ENCODE data around the gene CHCT1. TPM values are rescaled to one million over a fixed set of nuclear protein-coding genes. Genes with fewer than 3 reads are reported as not detected.

Gene CHCT1
- total and polyA plus RNA-seq, 2 donors (not counting 3 experiments of a cell fraction or from before 2014, with no cell fraction given), result not detected

DNA sequence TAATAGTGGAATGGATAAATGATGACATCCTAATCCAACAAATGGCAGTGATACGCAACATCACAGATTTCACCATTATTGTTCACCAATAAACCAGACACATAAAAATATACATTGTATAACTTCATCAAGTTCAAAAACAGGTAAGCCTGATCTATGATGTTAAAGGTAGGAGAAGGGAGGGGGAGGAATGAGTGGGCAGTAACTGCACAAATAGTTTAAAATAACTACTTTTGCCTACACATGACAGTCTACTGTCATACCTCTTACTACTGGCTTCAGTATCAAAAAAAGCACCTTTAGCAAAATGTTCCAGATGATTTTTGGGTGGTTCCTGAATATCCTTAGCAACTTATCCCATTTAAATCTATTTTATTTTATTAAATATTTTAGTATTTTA is 28.8 kb downstream of the CHCT1 start:
- Histone ChIP-seq H3K36me3 (ENCODE audit: control insufficient read depth in 2 of 2, extremely low read depth in 1 of 2, insufficient read depth in 2 of 2, low read length in 2 of 2) (peaks cover 11 to 12% of the 10 kb centered on the region in 2 experiments), H3K9me3 (replicated peaks; ENCODE audit: control insufficient read depth, insufficient read depth, low read length) (no peaks in the 10 kb centered on the region), H2AFZ (ENCODE audit: low read depth, low read length) (no peak overlapping the region), H3K27me3 (ENCODE audit: control insufficient read depth in 2 of 2, insufficient read depth in 2 of 2, low read length in 2 of 2) (no peaks in the 10 kb centered on the region), H3K9me1 (replicated peaks; ENCODE audit: control insufficient read depth, extremely low read depth, insufficient read depth, low read length) (no peaks in the 10 kb centered on the region), H3K4me3 (replicated peaks in 1 of 3; ENCODE audit: insufficient read depth in 1 of 3, low read depth in 1 of 3, low read length in 3 of 3) (no peak overlapping the region), H3K4me1 (ENCODE audit: control insufficient read depth, extremely low read depth, insufficient read depth, low read length) (no peaks in the 10 kb centered on the region), H3K4me2 (ENCODE audit: insufficient read depth, low read length) (no peak overlapping the region), H3K27ac (ENCODE audit: insufficient read depth, low read depth, low read length) (no peak overlapping the region), H4K20me1 (replicated peaks; ENCODE audit: control insufficient read depth, extremely low read depth, insufficient read depth, low read length) (no peaks in the 10 kb centered on the region), H3K79me2 (ENCODE audit: control insufficient read depth, insufficient read depth, low read length) (no peaks in the 10 kb centered on the region), H3K9ac (replicated peaks; ENCODE audit: extremely low read depth, insufficient read depth, low read length) (no peak overlapping the region)
- FAIRE-seq (no peak), DNase-seq (ENCODE audit: low read depth, low spot score) (no peak)
- POLR2A ChIA-PET, result no interaction called here
- TF ChIP-seq, protein P1, sequence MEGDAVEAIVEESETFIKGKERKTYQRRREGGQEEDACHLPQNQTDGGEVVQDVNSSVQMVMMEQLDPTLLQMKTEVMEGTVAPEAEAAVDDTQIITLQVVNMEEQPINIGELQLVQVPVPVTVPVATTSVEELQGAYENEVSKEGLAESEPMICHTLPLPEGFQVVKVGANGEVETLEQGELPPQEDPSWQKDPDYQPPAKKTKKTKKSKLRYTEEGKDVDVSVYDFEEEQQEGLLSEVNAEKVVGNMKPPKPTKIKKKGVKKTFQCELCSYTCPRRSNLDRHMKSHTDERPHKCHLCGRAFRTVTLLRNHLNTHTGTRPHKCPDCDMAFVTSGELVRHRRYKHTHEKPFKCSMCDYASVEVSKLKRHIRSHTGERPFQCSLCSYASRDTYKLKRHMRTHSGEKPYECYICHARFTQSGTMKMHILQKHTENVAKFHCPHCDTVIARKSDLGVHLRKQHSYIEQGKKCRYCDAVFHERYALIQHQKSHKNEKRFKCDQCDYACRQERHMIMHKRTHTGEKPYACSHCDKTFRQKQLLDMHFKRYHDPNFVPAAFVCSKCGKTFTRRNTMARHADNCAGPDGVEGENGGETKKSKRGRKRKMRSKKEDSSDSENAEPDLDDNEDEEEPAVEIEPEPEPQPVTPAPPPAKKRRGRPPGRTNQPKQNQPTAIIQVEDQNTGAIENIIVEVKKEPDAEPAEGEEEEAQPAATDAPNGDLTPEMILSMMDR (IDR thresholded peaks at IDR 0.05; ENCODE audit: extremely low read depth in 1 of 2, insufficient read depth in 1 of 2, low read depth in 1 of 2, low read length in 2 of 2), result no peak
- TF ChIP-seq GATA2 (IDR thresholded peaks at IDR 0.05; ENCODE audit: insufficient read depth, insufficient read length, low read depth, low read length) (no peak), EZH2 (IDR thresholded peaks at IDR 0.05; ENCODE audit: borderline replicate concordance, low read depth, low read length, severe bottlenecking) (no peak), FOS (IDR thresholded peaks at IDR 0.05; ENCODE audit: borderline replicate concordance, insufficient read depth, low read length) (no peak), JUN (IDR thresholded peaks at IDR 0.05; ENCODE audit: borderline replicate concordance, insufficient read depth, insufficient read length, low read depth) (no peak), MYC (IDR thresholded peaks at IDR 0.05; ENCODE audit: low read depth, low read length) (no peak), POLR2AphosphoS5 (IDR thresholded peaks at IDR 0.05; ENCODE audit: insufficient read depth, low read depth, low read length) (no peak), POLR2A (IDR thresholded peaks at IDR 0.05; ENCODE audit: low read depth, low read length) (no peak)
- TF ChIP-seq, protein P2, sequence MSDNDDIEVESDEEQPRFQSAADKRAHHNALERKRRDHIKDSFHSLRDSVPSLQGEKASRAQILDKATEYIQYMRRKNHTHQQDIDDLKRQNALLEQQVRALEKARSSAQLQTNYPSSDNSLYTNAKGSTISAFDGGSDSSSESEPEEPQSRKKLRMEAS (IDR thresholded peaks at IDR 0.05; ENCODE audit: insufficient read depth, insufficient read length), result no peak
- intact Hi-C loops (cut with micrococcal nuclease), result no loop called here
- CTCF ChIA-PET, result interaction anchor here (1.5 kb wide), 1 partner anchor 10 kb away, joined by 3 read pairs; no protein-coding TSS in a partner anchor
- dilution Hi-C loops (cut with MboI; ENCODE audit: extremely low pct_ligation_motif_present, low sequenced_read_pairs), result no loop called here
- no TSS peak for BruUV-seq (replicated peaks)
